Endothelial cell of umbilical vein (primary cell): ENCODE results near the gene RDX. TPM values are rescaled to one million over a fixed set of nuclear protein-coding genes. Genes with fewer than 3 reads are reported as not detected.

Experiments used
- BruUV-seq: library from RNA; stranded (reverse); fragments of 400-500 nt; replicated peaks from 2 replicates; lab custom pipeline; 2021; lab: Mats Ljungman, UMichigan
- CTCF ChIA-PET: fragments of 300-600, 350-600 bp; sonication (Branson Sonifier 250); formaldehyde crosslinking; loops from one replicate; lab custom pipeline; 2021; ENCODE audit warnings: antibody characterized with exemption, inconsistent platforms; lab: Charles Lee
- POLR2A ChIA-PET: fragments of 300-600, 350-600 bp; sonication (Branson Sonifier 250); formaldehyde crosslinking; loops from one replicate; lab custom pipeline; 2021; ENCODE audit warnings: antibody characterized with exemption, inconsistent platforms; lab: Charles Lee
- DNase-seq: peaks from one replicate; pipeline ENCODE4 v3.0.0-alpha.2; 2011; ENCODE audit warnings: low read depth, low spot score
- FAIRE-seq: peaks from 2 replicates; lab custom pipeline; 2011; peaks lifted over from hg19 to GRCh38; lab: Jason Lieb, UNC
- H2AFZ ChIP-seq: 2 replicates; pipeline ENCODE4 v1.6.0; 2012; ENCODE audit warnings: low read depth, low read length, control low read depth, inconsistent platforms
- H3K27ac ChIP-seq: 2 replicates; pipeline ENCODE4 v1.5.1; 2011; ENCODE audit warnings: low read depth, mild to moderate bottlenecking, control low read depth, low read length, moderate library complexity; ENCODE audit not compliant: insufficient read depth
- H3K27me3 ChIP-seq, 2 experiments: 2 replicates each; pipeline versions ENCODE4 v1.6.0 to v1.6.1; 2011; ENCODE audit warnings: low read length in 2 of 2, mixed read lengths in 1 of 2; ENCODE audit not compliant: control insufficient read depth in 2 of 2, insufficient read depth in 2 of 2
- H3K36me3 ChIP-seq, 2 experiments: 2 replicates in 1 of 2; 3 replicates in 1 of 2; pipeline ENCODE4 v1.5.1; 2011; ENCODE audit warnings: low read length in 2 of 2, mild to moderate bottlenecking in 1 of 2, moderate library complexity in 1 of 2; ENCODE audit not compliant: control insufficient read depth in 2 of 2, insufficient read depth in 2 of 2; ENCODE audit errors: extremely low read depth in 1 of 2
- H3K4me1 ChIP-seq: 3 replicates; pipeline ENCODE4 v1.5.1; 2011; ENCODE audit warnings: mild to moderate bottlenecking, low read length; ENCODE audit not compliant: control insufficient read depth, insufficient read depth; ENCODE audit errors: extremely low read depth
- H3K4me2 ChIP-seq: 2 replicates; pipeline ENCODE4 v1.6.1; 2011; ENCODE audit warnings: low read length, control low read depth, mixed read lengths; ENCODE audit not compliant: insufficient read depth
- H3K4me3 ChIP-seq, 3 experiments: fragments of 200-600 bp in 1 of 3; sonication (generic), shearing (Covaris generic) in 1 of 3; replicated peaks in 1 of 3; 2 replicates each; pipeline ENCODE4 v1.5.1; 2011 to 2016; ENCODE audit warnings: control low read depth in 3 of 3, low read length in 3 of 3, mild to moderate bottlenecking in 2 of 3, inconsistent platforms in 1 of 3, low read depth in 1 of 3, moderate library complexity in 1 of 3; ENCODE audit not compliant: insufficient read depth in 1 of 3
- H3K79me2 ChIP-seq: 2 replicates; pipeline ENCODE4 v1.6.0; 2012; ENCODE audit warnings: low read length, inconsistent platforms; ENCODE audit not compliant: control insufficient read depth, insufficient read depth
- H3K9ac ChIP-seq: replicated peaks from 2 replicates; pipeline ENCODE3; 2011; ENCODE audit warnings: low read length, control low read depth; ENCODE audit not compliant: insufficient read depth; ENCODE audit errors: extremely low read depth
- H3K9me1 ChIP-seq: replicated peaks from 3 replicates; pipeline ENCODE4 v1.6.0; 2011; ENCODE audit warnings: mild to moderate bottlenecking, low read length; ENCODE audit not compliant: control insufficient read depth, insufficient read depth; ENCODE audit errors: extremely low read depth
- H3K9me3 ChIP-seq: replicated peaks from 2 replicates; pipeline ENCODE4 v1.5.1; 2012; ENCODE audit warnings: low read length, inconsistent platforms; ENCODE audit not compliant: control insufficient read depth, insufficient read depth
- H4K20me1 ChIP-seq: replicated peaks from 2 replicates; pipeline ENCODE3; 2011; ENCODE audit warnings: mild to moderate bottlenecking, low read length; ENCODE audit not compliant: control insufficient read depth, insufficient read depth; ENCODE audit errors: extremely low read depth
- EZH2 ChIP-seq: IDR thresholded peaks from 2 replicates; pipeline ENCODE4 v1.6.1; 2012; ENCODE audit warnings: borderline replicate concordance, low read depth, mild to moderate bottlenecking, moderate library complexity, low read length, inconsistent platforms; ENCODE audit not compliant: severe bottlenecking
- FOS ChIP-seq: IDR thresholded peaks from 2 replicates; pipeline ENCODE4 v1.6.1; 2011; ENCODE audit warnings: mild to moderate bottlenecking, low read length, moderate library complexity, borderline replicate concordance; ENCODE audit not compliant: insufficient read depth
- GATA2 ChIP-seq: IDR thresholded peaks from 2 replicates; pipeline ENCODE4 v1.7.0; 2011; ENCODE audit warnings: low read depth, mild to moderate bottlenecking, moderate library complexity, mixed read lengths, low read length; ENCODE audit not compliant: insufficient read length, insufficient read depth
- JUN ChIP-seq: IDR thresholded peaks from 2 replicates; pipeline ENCODE4 v1.6.1; 2011; ENCODE audit warnings: borderline replicate concordance, low read depth; ENCODE audit not compliant: insufficient read length, insufficient read depth
- MYC ChIP-seq: IDR thresholded peaks from one replicate; pipeline ENCODE4 v1.6.1; 2011; ENCODE audit warnings: mild to moderate bottlenecking, low read depth, low read length
- POLR2A ChIP-seq: IDR thresholded peaks from 2 replicates; pipeline ENCODE4 v1.6.1; 2012; ENCODE audit warnings: low read depth, mild to moderate bottlenecking, control low read depth, low read length
- POLR2AphosphoS5 ChIP-seq: IDR thresholded peaks from 2 replicates; pipeline ENCODE4 v1.6.1; 2012; ENCODE audit warnings: low read depth, mild to moderate bottlenecking, control low read depth, low read length, moderate library complexity; ENCODE audit not compliant: insufficient read depth
- dilution Hi-C: fragments of 300-500 bp; cut with MboI; formaldehyde crosslinking; loops from one replicate; pipeline ENCODE4 v1.15.0; 2019; ENCODE audit warnings: low sequenced_read_pairs; ENCODE audit not compliant: extremely low pct_ligation_motif_present
- intact Hi-C: fragments of 100-400 bp; cut with micrococcal nuclease; formaldehyde crosslinking; loops from one replicate; pipeline ENCODE4 v1.10.0; 2022
- polyA plus RNA-seq, 4 experiments: library from polyadenylated mRNA; depleted of rRNA in 3 of 4; stranded (reverse) in 3 of 4; unstranded in 1 of 4; fragments of >200 nt; gene quantifications; 2 replicates each; pipeline versions ENCODE4 v1.2.1 to v1.2.3, GENCODE V29; 2011 to 2012; ENCODE audit warnings: missing spikeins in 1 of 4
- total RNA-seq: library from RNA; stranded (reverse); gene quantifications from 2 replicates; pipeline ENCODE4 v1.2.3, GENCODE V29; 2021
- TF ChIP-seq, protein P1 (sequence below), 2 donors: IDR thresholded peaks; 1 replicate in 1 of 2; 2 replicates in 1 of 2; pipeline ENCODE4 v1.5.1; 2011; ENCODE audit warnings: low read length in 2 of 2, mild to moderate bottlenecking in 2 of 2, moderate library complexity in 2 of 2, control low read depth in 1 of 2, inconsistent platforms in 1 of 2, low read depth in 1 of 2; ENCODE audit not compliant: insufficient read depth in 1 of 2; ENCODE audit errors: extremely low read depth in 1 of 2
- TF ChIP-seq, protein P2 (sequence below): IDR thresholded peaks from 2 replicates; pipeline ENCODE4 v1.6.1; 2011; ENCODE audit not compliant: insufficient read depth, insufficient read length

The RDX gene
- total and polyA plus RNA-seq, 2 donors (not counting 3 experiments of a cell fraction or from before 2014, with no cell fraction given), result 47.9 to 280 TPM

DNA sequence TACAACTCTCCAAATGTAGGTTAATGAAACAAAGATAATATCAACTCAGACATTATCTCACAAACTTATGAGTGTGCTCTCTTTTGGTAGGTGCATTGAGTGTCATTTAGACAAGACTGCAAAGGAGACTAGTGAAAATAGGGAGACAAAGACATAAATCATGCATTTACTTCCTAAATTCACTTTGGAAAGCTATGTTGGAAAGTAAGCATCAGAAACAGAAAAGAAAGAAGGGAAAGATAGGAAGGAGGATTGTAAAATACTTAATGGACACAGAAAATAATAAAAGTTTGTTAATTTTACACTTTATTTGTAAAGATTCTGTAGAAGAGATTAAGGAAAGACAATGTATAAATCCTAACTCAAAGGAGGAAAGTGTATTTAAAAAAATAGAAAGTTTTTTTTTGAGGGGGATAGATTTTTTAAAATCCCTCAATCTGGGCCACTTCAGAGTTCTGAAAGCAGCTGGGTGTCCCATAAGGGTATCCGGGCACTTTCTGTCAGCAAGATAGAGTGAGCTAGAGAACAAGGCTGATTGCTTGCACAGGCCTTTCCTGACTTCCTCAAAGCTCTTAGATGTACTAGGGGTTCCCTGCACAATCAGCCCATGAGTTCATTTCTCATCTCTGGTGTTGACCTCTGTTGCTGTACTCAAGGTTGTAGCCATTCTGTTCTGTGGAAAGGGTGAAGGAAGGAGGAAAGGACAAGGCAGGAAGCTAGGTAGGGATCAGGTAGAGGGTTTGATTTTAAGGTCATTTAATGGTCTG lies 22.4 kb upstream of the RDX start:
- POLR2A ChIA-PET, result interaction anchor here (0.5 to 1.0 kb wide), 3 partner anchors 9 to 117 kb away, joined by 3 read pairs; no protein-coding TSS in a partner anchor
- dilution Hi-C loops (no loop called here), intact Hi-C loops (loop anchor here (10.0 kb wide), 1 partner anchor 224 kb away; the partner anchor contains the start of gene ZC3H12C)
- TF ChIP-seq, protein P1, sequence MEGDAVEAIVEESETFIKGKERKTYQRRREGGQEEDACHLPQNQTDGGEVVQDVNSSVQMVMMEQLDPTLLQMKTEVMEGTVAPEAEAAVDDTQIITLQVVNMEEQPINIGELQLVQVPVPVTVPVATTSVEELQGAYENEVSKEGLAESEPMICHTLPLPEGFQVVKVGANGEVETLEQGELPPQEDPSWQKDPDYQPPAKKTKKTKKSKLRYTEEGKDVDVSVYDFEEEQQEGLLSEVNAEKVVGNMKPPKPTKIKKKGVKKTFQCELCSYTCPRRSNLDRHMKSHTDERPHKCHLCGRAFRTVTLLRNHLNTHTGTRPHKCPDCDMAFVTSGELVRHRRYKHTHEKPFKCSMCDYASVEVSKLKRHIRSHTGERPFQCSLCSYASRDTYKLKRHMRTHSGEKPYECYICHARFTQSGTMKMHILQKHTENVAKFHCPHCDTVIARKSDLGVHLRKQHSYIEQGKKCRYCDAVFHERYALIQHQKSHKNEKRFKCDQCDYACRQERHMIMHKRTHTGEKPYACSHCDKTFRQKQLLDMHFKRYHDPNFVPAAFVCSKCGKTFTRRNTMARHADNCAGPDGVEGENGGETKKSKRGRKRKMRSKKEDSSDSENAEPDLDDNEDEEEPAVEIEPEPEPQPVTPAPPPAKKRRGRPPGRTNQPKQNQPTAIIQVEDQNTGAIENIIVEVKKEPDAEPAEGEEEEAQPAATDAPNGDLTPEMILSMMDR (IDR thresholded peaks at IDR 0.05; ENCODE audit: extremely low read depth in 1 of 2, insufficient read depth in 1 of 2, low read depth in 1 of 2, low read length in 2 of 2), result no peak
- no peak for TF ChIP-seq JUN
- TF ChIP-seq FOS, result no peak
- no peak for TF ChIP-seq POLR2A
- no peak for TF ChIP-seq POLR2AphosphoS5
- TF ChIP-seq EZH2, result no peak
- no peak for TF ChIP-seq MYC
- no peak for TF ChIP-seq GATA2
- TF ChIP-seq, protein P2, sequence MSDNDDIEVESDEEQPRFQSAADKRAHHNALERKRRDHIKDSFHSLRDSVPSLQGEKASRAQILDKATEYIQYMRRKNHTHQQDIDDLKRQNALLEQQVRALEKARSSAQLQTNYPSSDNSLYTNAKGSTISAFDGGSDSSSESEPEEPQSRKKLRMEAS, result no peak
- FAIRE-seq (peak; percentile 70), DNase-seq (peak; percentile 76)
- Histone ChIP-seq H3K4me1 (peaks cover 41% of the 10 kb centered on the region), H3K9me3 (no peaks in the 10 kb centered on the region), H3K27me3 (no peaks in the 10 kb centered on the region), H3K27ac (peak overlapping the region; percentile 93), H3K4me2 (peak overlapping the region; percentile 48), H2AFZ (no peak overlapping the region), H3K4me3 (no peak overlapping the region), H3K9ac (no peak overlapping the region), H3K9me1 (no peaks in the 10 kb centered on the region), H3K79me2 (no peaks in the 10 kb centered on the region), H3K36me3 (no peaks in the 10 kb centered on the region), H4K20me1 (no peaks in the 10 kb centered on the region)
- CTCF ChIA-PET, result interaction anchor here (0.9 to 3.1 kb wide), 7 partner anchors 7 to 117 kb away, joined by 3 to 16 read pairs (median 4); no protein-coding TSS in a partner anchor
- no TSS peak for BruUV-seq
